Lung (tissue), 12 donors: ENCODE data around the gene CPZ. TPM values are rescaled to one million over a fixed set of nuclear protein-coding genes. Genes with fewer than 3 reads are reported as not detected.

Source experiments
- ATAC-seq: fragments of 200-7000 bp; cut with Tn5 transposase; one replicate; pipeline ENCODE4 v1.9.1; 2020; ENCODE audit warnings: moderate number of reproducible peaks; ENCODE audit not compliant: insufficient read depth, low FRiP score
- DNase-seq, 3 donors: peaks; one replicate each; pipeline ENCODE4 v3.0.0-alpha.2; 2013 to 2017
- H3K27ac ChIP-seq, 2 donors: one replicate each; pipeline ENCODE4 v1.5.1; 2013; ENCODE audit warnings: mild to moderate bottlenecking in 2 of 2, moderate library complexity in 2 of 2, control low read depth in 1 of 2, inconsistent platforms in 1 of 2, low read depth in 1 of 2, low read length in 1 of 2
- H3K27me3 ChIP-seq, 3 donors: one replicate each; pipeline ENCODE4 v1.5.1; 2013; ENCODE audit warnings: low read length in 2 of 3; ENCODE audit not compliant: control insufficient read depth in 3 of 3, insufficient read depth in 3 of 3
- H3K36me3 ChIP-seq, 4 donors: one replicate each; pipeline ENCODE4 v1.5.1; 2013; ENCODE audit warnings: low read length in 4 of 4, mild to moderate bottlenecking in 1 of 4, moderate library complexity in 1 of 4; ENCODE audit not compliant: control insufficient read depth in 4 of 4, insufficient read depth in 4 of 4
- H3K4me1 ChIP-seq, 5 donors: one replicate each; pipeline ENCODE4 v1.5.1; 2013; ENCODE audit warnings: low read length in 5 of 5, mild to moderate bottlenecking in 2 of 5, moderate library complexity in 1 of 5; ENCODE audit not compliant: control insufficient read depth in 5 of 5, insufficient read depth in 5 of 5
- H3K4me3 ChIP-seq: one replicate; pipeline ENCODE4 v1.5.1; 2013; ENCODE audit warnings: mild to moderate bottlenecking, control low read depth, moderate library complexity
- H3K9ac ChIP-seq, 2 donors: one replicate each; pipeline ENCODE4 v1.5.1; 2013; ENCODE audit warnings: low read length in 2 of 2, control low read depth in 1 of 2; ENCODE audit not compliant: insufficient read depth in 1 of 2
- H3K9me3 ChIP-seq, 4 donors: one replicate each; pipeline ENCODE4 v1.5.1; 2013; ENCODE audit warnings: low read length in 3 of 4, mild to moderate bottlenecking in 1 of 4, moderate library complexity in 1 of 4; ENCODE audit not compliant: control insufficient read depth in 4 of 4, insufficient read depth in 3 of 4
- CTCF ChIP-seq: IDR thresholded peaks from 2 replicates; pipeline ENCODE4 v1.5.1; 2012; ENCODE audit warnings: mild to moderate bottlenecking; ENCODE audit errors: control extremely low read depth, extremely low read depth
- WGBS, 2 donors: extraction: QIAGEN DNeasy Blood & Tissue Kit; methylation state at CpG; one replicate each; pipeline ENCODE4 v1.1.7; 2013; 5-methylcytosine and 5-hydroxymethylcytosine counted together
- polyA plus RNA-seq, 2 donors: library from polyadenylated mRNA; stranded (reverse); fragments of 200-250 nt; gene quantifications; one replicate each; pipeline ENCODE4 v1.2.1, GENCODE V29; 2013
- total RNA-seq, 2 donors: library from RNA; depleted of rRNA in 1 of 2; stranded (reverse); fragments of >200 nt in 1 of 2; gene quantifications; one replicate each; pipeline ENCODE4 v1.2.1, GENCODE V29; 2014 to 2021
- donor health status: control.
- donor health status: control.
- donor health status: Bipolar disorder and iron deficiency.
- donor health status: healthy.
- donor health status: DM: yes; HTN: yes; CAD: no.

CPZ gene
- total and polyA plus RNA-seq, 4 donors: 1.4 to 5.5 (median 2.7) TPM

- Histone ChIP-seq H3K4me1 (peaks cover 0 to 4% (median 0%) of the 10 kb centered on the region in 5 donors), H3K36me3 (no peaks in the 10 kb centered on the region), H3K9ac (no peak overlapping the region), H3K9me3 (no peaks in the 10 kb centered on the region), H3K27ac (no peak overlapping the region), H3K4me3 (no peak overlapping the region), H3K27me3 (no peaks in the 10 kb centered on the region)
- TF ChIP-seq CTCF: no peak
- no peak for DNase-seq
- no peak for ATAC-seq
- 78 to 97% methylated on average over 8 of the region's 8 CpGs for WGBS, 2 donors
These were observed 39.9 kb upstream of the CPZ start for GRCh38 chr4:8552581-8553205.

- no peak for DNase-seq
- no peak for TF ChIP-seq CTCF
These were observed 39.3 kb upstream of the CPZ start for GRCh38 chr4:8553216-8553615.

GRCh38 chr4:8553991-8554405 is 38.6 kb upstream of the CPZ start:
- Histone ChIP-seq H3K27ac (no peak overlapping the region), H3K4me1 (peaks cover 0 to 3% (median 0%) of the 10 kb centered on the region in 5 donors), H3K4me3 (no peak overlapping the region), H3K9ac (no peak overlapping the region), H3K9me3 (no peaks in the 10 kb centered on the region), H3K36me3 (no peaks in the 10 kb centered on the region), H3K27me3 (no peaks in the 10 kb centered on the region)
- no peak for TF ChIP-seq CTCF
- DNase-seq (no peak), ATAC-seq (no peak)
- WGBS, 2 donors: 84 to 90% methylated on average over 12 of the region's 12 CpGs

More at GRCh38 chr4:8553216-8553615, 39.3 kb upstream of the CPZ start:
- ATAC-seq: no peak
- H3K36me3 ChIP-seq: no peaks in the 10 kb centered on the region
- no peak overlapping the region for H3K9ac ChIP-seq
- no peak overlapping the region for H3K4me3 ChIP-seq
- no peak overlapping the region for H3K27ac ChIP-seq
- no peaks in the 10 kb centered on the region for H3K9me3 ChIP-seq
- no peaks in the 10 kb centered on the region for H3K27me3 ChIP-seq
- 86% methylated on average over 8 of the region's 8 CpGs for WGBS, 2 donors
- peaks cover 0 to 4% (median 0%) of the 10 kb centered on the region in 5 donors for H3K4me1 ChIP-seq
